Upper lobe of left lung (tissue), 6 donors: ENCODE measurements around the gene TM4SF18. TPM values are rescaled to one million over a fixed set of nuclear protein-coding genes. Genes with fewer than 3 reads are reported as not detected.
"Not testable (repeated sequence)": the region's sequence is repeated elsewhere in the genome, so short reads cannot be mapped to it uniquely, and the experiment has no call there.

ENCODE experiments used
- ATAC-seq, 2 donors: fragments of 200-7000 bp; cut with Tn5 transposase; one replicate each; pipeline ENCODE4 v1.9.1; 2022; ENCODE audit warnings: mild to moderate bottlenecking in 2 of 2, moderate library complexity in 2 of 2; ENCODE audit not compliant: low FRiP score in 2 of 2
- DNase-seq, 2 donors: peaks; one replicate each; pipeline ENCODE4 v3.0.0-alpha.2; 2019 to 2020
- H3K27ac ChIP-seq, 4 donors: fragments of 200-600 bp; sonication (generic); one replicate each; pipeline ENCODE4 v1.5.1; 2016 to 2019
- H3K27me3 ChIP-seq, 4 donors: fragments of 200-600 bp; sonication (generic); one replicate each; pipeline ENCODE4 v1.5.1; 2017 to 2019
- H3K36me3 ChIP-seq, 4 donors: fragments of 200-600 bp; sonication (generic); one replicate each; pipeline ENCODE4 v1.5.1; 2016 to 2019
- H3K4me1 ChIP-seq, 4 donors: fragments of 200-600 bp; sonication (generic); one replicate each; pipeline ENCODE4 v1.5.1; 2018 to 2019
- H3K4me3 ChIP-seq, 4 donors: fragments of 200-600 bp; sonication (generic); one replicate each; pipeline ENCODE4 v1.5.1; 2017 to 2019; ENCODE audit warnings: mild to moderate bottlenecking in 2 of 4, moderate library complexity in 1 of 4
- H3K9me3 ChIP-seq, 4 donors: fragments of 200-600 bp; sonication (generic); one replicate each; pipeline ENCODE4 v1.5.1; 2018 to 2019
- CTCF ChIP-seq, 6 experiments: fragments of 450-650 bp in 4 of 6; fragments of 200-600 bp in 2 of 6; sonication (generic) in 2 of 6; IDR thresholded peaks; one replicate each; pipeline ENCODE4 v1.5.1; 2016 to 2019; ENCODE audit warnings: antibody characterized with exemption in 6 of 6
- EP300 ChIP-seq, 4 donors: sonication (generic); formaldehyde crosslinking; IDR thresholded peaks; one replicate each; pipeline ENCODE4 v1.5.1; 2017; ENCODE audit warnings: antibody characterized with exemption in 4 of 4, control low read depth in 2 of 4
- POLR2A ChIP-seq, 4 donors: fragments of 450-650 bp; IDR thresholded peaks; one replicate each; pipeline ENCODE4 v1.5.1; 2016 to 2017; ENCODE audit warnings: antibody characterized with exemption in 4 of 4, mild to moderate bottlenecking in 2 of 4
- POLR2AphosphoS5 ChIP-seq, 2 donors: sonication (generic); formaldehyde crosslinking; IDR thresholded peaks; one replicate each; pipeline ENCODE4 v1.5.1; 2017; ENCODE audit warnings: antibody characterized with exemption in 2 of 2
- WGBS, 2 donors: methylation state at CpG; one replicate each; pipeline ENCODE4 v1.1.5; 2017 to 2018; 5-methylcytosine and 5-hydroxymethylcytosine counted together
- total RNA-seq, 6 donors: library from RNA; depleted of rRNA in 4 of 6; stranded (reverse); fragments of >200 nt in 4 of 6; gene quantifications; one replicate each; pipeline versions ENCODE4 v1.1.0 to v1.2.1, GENCODE V29; 2016 to 2021
- donor health status: DM: no; HTN: no; CAD: no; lungs with moderate emphysema.
- donor health status: DM: no; HTN: yes; CAD: no; lungs with severe emphysema.

The TM4SF18 gene, protein sequence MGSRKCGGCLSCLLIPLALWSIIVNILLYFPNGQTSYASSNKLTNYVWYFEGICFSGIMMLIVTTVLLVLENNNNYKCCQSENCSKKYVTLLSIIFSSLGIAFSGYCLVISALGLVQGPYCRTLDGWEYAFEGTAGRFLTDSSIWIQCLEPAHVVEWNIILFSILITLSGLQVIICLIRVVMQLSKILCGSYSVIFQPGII
- total RNA-seq, result 10 to 100 TPM in 1 of 6 donors, 1 to 10 TPM in 3, under 1 TPM in 2; 0.55 to 16.6 (median 2.5) TPM

DNA sequence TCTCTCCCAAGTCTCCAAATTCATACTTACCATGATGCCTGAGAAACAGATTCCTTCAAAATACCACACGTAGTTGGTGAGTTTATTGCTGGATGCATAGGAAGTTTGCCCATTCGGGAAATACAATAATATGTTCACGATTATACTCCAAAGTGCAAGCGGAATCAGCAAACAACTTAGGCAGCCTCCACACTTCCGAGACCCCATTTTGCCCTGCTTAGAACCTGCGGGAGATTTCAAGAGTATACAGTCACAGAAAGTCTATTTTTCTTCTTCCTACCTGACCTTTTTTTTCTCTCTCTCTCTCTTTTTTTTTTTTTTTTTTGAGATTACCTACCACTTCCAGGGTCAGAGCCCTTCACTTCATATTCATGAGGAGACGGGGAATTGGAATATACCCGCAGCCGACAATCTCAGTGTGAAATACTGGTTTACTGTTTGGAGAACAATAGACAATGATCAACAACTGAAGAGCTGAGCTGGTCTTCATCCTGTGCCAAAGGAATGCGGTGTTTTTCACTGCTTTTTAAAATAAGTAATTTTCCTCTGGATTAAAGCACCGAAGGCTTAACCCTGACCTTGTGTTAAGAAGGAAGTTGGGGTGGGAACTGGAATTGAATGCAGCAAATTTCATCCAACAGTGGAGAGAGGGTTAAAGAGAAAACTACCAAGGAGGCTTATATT is at the start of gene TM4SF18:
TSS of gene TM4SF18 (minus strand) at position 461 of the 684 bp plus-strand sequence. CDS start at position 207, 254 bp downstream.
- peaks cover 0 to 7% (median 6%) of the 10 kb centered on the region in 4 donors for H3K4me1 ChIP-seq
- WGBS, 2 donors, result 64 to 78% methylated on average over 11 of the region's 11 CpGs
- H3K9me3 ChIP-seq, result no peaks in the 10 kb centered on the region
- DNase-seq, result no peak
- no peak for ATAC-seq
- no peaks in the 10 kb centered on the region for H3K36me3 ChIP-seq
- H3K27ac ChIP-seq, result peak within 1 kb of the TSS; percentile 24 to 49 (median 36)
- H3K27me3 ChIP-seq, result no peaks in the 10 kb centered on the region
- peak within 1 kb of the TSS in 1 of 4 donors; percentile 32 for H3K4me3 ChIP-seq
- TF ChIP-seq POLR2AphosphoS5 (IDR thresholded peaks at IDR 0.05) (no peak), EP300 (IDR thresholded peaks at IDR 0.05) (no peak), CTCF (IDR thresholded peaks at IDR 0.05) (no peak), POLR2A (IDR thresholded peaks at IDR 0.05) (no peak)

DNA sequence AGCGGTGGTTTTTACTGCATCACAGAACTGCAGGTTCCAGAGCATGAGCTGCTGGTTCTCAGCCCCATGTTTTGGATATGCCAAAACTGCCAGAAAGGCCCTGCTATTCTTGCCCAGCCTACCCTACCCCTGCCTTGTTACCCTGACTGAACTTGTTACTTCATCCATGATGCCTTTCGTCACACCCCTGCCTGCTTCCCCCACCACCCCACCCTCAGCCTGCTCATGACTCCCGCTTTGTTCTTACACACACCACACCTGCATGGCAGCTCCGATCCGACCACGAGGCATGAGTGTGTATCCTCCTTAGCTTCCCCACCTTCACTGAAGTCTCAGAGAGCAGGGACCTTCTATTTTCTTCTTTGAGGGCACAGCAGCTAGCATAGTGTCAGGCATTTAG is 49.1 kb upstream of the TM4SF18 start:
- WGBS, 2 donors, result 90 to 92% methylated on average over 6 of the region's 6 CpGs
- ATAC-seq (no peak), DNase-seq (no peak)
- no peaks in the 10 kb centered on the region for H3K27me3 ChIP-seq
- no peak overlapping the region for H3K4me3 ChIP-seq
- H3K9me3 ChIP-seq, result no peaks in the 10 kb centered on the region
- H3K36me3 ChIP-seq, result no peaks in the 10 kb centered on the region
- peaks cover 27 to 37% (median 33%) of the 10 kb centered on the region in 4 donors for H3K4me1 ChIP-seq
- no peak overlapping the region for H3K27ac ChIP-seq
- TF ChIP-seq POLR2A (IDR thresholded peaks at IDR 0.05), result no peak
- no peak for TF ChIP-seq POLR2AphosphoS5 (IDR thresholded peaks at IDR 0.05)
- no peak for TF ChIP-seq CTCF (IDR thresholded peaks at IDR 0.05)
- no peak for TF ChIP-seq EP300 (IDR thresholded peaks at IDR 0.05)

- no peaks in the 10 kb centered on the region for H3K9me3 ChIP-seq
- no peaks in the 10 kb centered on the region for H3K27me3 ChIP-seq
- DNase-seq, result no peak
- H3K36me3 ChIP-seq, result no peaks in the 10 kb centered on the region
- H3K4me3 ChIP-seq, result no peak overlapping the region
- no peak overlapping the region for H3K27ac ChIP-seq
- H3K4me1 ChIP-seq, result peaks cover 23 to 33% (median 29%) of the 10 kb centered on the region in 4 donors
- 75 to 82% methylated on average over 4 of the region's 4 CpGs for WGBS, 2 donors
- TF ChIP-seq POLR2A (IDR thresholded peaks at IDR 0.05) (no peak), EP300 (IDR thresholded peaks at IDR 0.05) (no peak), POLR2AphosphoS5 (IDR thresholded peaks at IDR 0.05) (no peak), CTCF (IDR thresholded peaks at IDR 0.05) (no peak)
- ATAC-seq, result no peak
Measured at GRCh38 chr3:149382101-149382467, 48.6 kb upstream of the TM4SF18 start.

GRCh38 chr3:149381173-149382100 is 48.0 kb upstream of the TM4SF18 start:
- no peak for DNase-seq
- ATAC-seq, result no peak
- WGBS, 2 donors, result 66 to 77% methylated on average over 6 of the region's 6 CpGs
- Histone ChIP-seq H3K27me3 (no peaks in the 10 kb centered on the region), H3K4me3 (no peak overlapping the region), H3K36me3 (no peaks in the 10 kb centered on the region), H3K9me3 (no peaks in the 10 kb centered on the region), H3K4me1 (peaks cover 19 to 28% (median 25%) of the 10 kb centered on the region in 4 donors), H3K27ac (peak overlapping the region in 2 of 4 donors; percentile 16 to 18)
- TF ChIP-seq POLR2AphosphoS5 (IDR thresholded peaks at IDR 0.05) (no peak), CTCF (IDR thresholded peaks at IDR 0.05) (no peak), POLR2A (IDR thresholded peaks at IDR 0.05) (no peak), EP300 (IDR thresholded peaks at IDR 0.05) (no peak)

- H3K27me3 ChIP-seq, H3K4me3 ChIP-seq, H3K9me3 ChIP-seq, H3K36me3 ChIP-seq, DNase-seq, ATAC-seq: not testable (repeated sequence)
- peaks cover 13 to 25% (median 19%) of the 10 kb centered on the region in 4 donors for H3K4me1 ChIP-seq
- H3K27ac ChIP-seq, result peak overlapping the region in 1 of 4 donors; percentile 82
- WGBS, 2 donors, result no CpG with 5 or more reads among the region's 32 CpGs
Measured at GRCh38 chr3:149380220-149380619, 46.8 kb upstream of the TM4SF18 start.
